Neuron (in vitro differentiated cells): ENCODE data around the gene LAMA5.

Experiments used
- H2AFZ ChIP-seq: one replicate; pipeline ENCODE4 v1.6.1; 2013; ENCODE audit warnings: low read depth, mild to moderate bottlenecking, inconsistent platforms, low read length, moderate library complexity
- H3K27me3 ChIP-seq: one replicate; pipeline ENCODE4 v1.6.1; 2013; ENCODE audit warnings: low read length; ENCODE audit not compliant: insufficient read depth
- H3K36me3 ChIP-seq: one replicate; pipeline ENCODE4 v1.6.1; 2013; ENCODE audit warnings: low read length; ENCODE audit not compliant: insufficient read depth
- H3K4me1 ChIP-seq: one replicate; pipeline ENCODE4 v1.6.1; 2013; ENCODE audit warnings: low read length; ENCODE audit not compliant: insufficient read depth
- H3K4me3 ChIP-seq: 2 replicates; pipeline ENCODE4 v1.5.1; 2013; ENCODE audit warnings: mild to moderate bottlenecking, low read length, moderate library complexity
- H3K9me3 ChIP-seq: one replicate; pipeline ENCODE4 v1.6.1; 2013; ENCODE audit warnings: low read length

LAMA5 gene

DNA sequence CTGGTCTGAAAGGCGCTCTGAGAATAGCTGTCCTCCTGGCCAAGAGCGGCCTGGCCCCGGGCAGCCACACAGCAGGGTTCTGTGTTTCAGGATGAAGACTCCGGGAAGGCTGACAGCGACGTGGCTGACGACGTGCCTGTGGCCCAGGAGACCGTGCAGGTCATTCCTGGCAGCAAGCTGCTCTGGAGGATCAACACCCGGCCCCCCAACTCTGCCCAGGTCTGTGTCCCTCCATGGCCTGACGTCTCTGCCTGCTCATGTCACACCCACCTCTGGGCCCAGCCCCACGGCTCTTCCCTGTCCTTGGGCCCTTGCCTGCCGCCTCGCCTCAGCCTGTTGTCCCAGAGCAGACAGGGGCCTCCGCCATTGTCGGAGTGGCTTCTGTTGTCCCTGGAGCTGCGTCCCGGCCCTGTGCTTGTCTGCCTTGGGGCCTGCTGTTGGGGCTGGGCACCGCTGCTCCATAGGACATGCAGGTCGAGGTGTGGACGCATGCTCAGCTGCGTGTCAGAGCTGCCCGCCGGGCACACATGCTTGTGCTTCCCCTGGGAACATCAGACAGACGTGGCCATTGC lies 80.5 kb downstream of the LAMA5 start:
- Histone ChIP-seq H3K27me3 (no peaks in the 10 kb centered on the region), H3K36me3 (peaks cover 64% of the 10 kb centered on the region)

DNA sequence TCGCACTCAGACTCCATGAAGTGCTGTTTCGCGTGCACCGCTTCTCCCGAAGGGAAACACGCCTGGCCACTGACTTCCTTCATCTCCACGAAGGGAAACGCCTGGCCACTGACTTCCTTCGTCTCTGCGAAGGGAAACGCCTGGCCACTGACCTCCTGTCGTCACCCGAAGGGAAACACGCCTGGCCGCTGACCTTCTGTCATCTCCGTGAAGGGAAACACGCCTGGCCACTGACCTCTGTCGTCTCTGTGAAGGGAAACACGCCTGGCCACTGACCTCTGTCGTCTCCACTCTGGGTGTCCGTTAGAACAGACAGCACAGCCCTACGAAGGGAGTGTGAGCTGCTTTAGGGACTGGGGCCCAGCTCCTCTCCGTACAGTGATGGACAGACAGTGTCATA lies 81.4 kb downstream of the LAMA5 start:
- Histone ChIP-seq H3K4me1 (no peaks in the 10 kb centered on the region), H2AFZ (no peak overlapping the region), H3K4me3 (no peak overlapping the region), H3K9me3 (no peaks in the 10 kb centered on the region), H3K27me3 (no peaks in the 10 kb centered on the region), H3K36me3 (peaks cover 65% of the 10 kb centered on the region)

More for the DNA sequence above, 80.5 kb downstream of the LAMA5 start:
- no peaks in the 10 kb centered on the region for H3K9me3 ChIP-seq
- no peaks in the 10 kb centered on the region for H3K4me1 ChIP-seq
- H3K4me3 ChIP-seq: no peak overlapping the region
- H2AFZ ChIP-seq: no peak overlapping the region

DNA sequence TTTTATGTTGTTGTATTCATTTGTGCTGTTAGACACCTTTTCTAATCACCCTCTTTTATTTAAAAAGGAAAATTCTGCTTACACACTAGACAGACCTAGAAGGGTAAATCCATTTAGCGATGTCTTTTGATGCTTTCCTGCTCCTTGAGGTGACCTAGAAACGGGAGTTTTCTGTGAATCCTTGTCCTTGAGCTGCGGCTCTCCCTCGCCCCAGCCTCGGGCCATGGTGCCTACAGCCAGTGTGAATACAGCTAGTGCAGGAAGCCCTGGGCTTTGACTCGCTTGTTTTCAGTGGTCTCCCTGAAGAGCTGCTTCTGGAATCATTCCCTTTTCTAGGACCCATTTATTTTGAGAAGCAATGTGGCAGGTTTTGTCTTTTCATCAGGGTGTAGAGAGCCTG lies 82.0 kb downstream of the LAMA5 start:
- H3K4me3 ChIP-seq: no peak overlapping the region
- no peaks in the 10 kb centered on the region for H3K4me1 ChIP-seq
- no peak overlapping the region for H2AFZ ChIP-seq
- H3K27me3 ChIP-seq: no peaks in the 10 kb centered on the region
- peaks cover 71% of the 10 kb centered on the region for H3K36me3 ChIP-seq
- no peaks in the 10 kb centered on the region for H3K9me3 ChIP-seq

DNA sequence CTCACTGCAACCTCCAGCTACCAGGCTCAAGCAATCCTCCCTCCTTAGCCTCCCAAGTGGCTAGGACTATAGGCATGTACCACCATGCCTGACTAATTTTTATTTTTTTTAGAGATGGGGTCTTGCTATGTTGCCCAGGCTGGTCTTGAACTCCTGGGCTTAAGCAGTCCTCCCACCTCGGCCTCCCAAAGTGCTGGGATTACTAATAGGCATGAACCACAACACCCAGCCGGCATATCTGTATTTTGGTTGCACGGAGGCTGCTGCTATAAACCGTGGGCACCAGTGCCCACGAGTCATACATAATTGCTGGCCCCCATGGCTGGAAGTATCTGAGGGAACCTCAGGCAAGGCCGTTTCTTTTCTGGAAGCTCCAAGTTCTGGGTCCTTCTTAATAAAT lies 82.7 kb downstream of the LAMA5 start:
- no peaks in the 10 kb centered on the region for H3K27me3 ChIP-seq
- no peak overlapping the region for H3K4me3 ChIP-seq
- H3K36me3 ChIP-seq: peaks cover 72% of the 10 kb centered on the region
- no peaks in the 10 kb centered on the region for H3K4me1 ChIP-seq
- no peak overlapping the region for H2AFZ ChIP-seq
- H3K9me3 ChIP-seq: no peaks in the 10 kb centered on the region

DNA sequence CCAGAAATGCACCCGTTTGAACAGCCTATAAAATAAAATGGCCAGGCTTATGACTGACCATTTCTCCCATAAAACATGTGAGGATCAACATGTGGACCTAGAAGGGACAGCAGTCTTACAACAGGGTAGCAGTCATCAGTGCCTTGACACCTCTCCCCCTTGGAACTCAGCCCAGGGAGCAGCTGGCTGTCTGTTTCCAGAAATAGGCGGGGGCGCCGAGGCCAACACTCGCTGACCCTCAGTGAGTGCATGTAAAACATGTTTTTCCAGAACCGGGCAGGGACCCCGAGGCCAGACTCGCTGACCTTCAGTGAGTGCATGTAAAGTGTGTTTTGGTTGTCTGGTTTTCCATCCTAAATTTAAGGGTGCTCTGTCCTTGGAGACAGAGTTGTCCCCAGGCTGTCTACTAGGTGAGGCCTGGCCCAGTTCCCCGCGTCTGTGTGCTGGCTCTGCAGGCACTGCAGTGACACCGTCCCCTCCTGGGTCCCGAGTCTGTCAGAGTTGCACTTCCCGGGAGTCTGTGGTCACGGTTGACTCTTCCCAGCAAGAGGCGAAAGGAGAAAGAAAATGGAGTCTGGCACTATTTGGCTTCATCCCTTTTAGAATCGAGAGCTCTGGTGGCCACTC lies 84.1 kb downstream of the LAMA5 start:
- H3K4me3 ChIP-seq: no peak overlapping the region
- no peaks in the 10 kb centered on the region for H3K4me1 ChIP-seq
- no peaks in the 10 kb centered on the region for H3K9me3 ChIP-seq
- H3K36me3 ChIP-seq: peaks cover 73% of the 10 kb centered on the region
- no peak overlapping the region for H2AFZ ChIP-seq
- no peaks in the 10 kb centered on the region for H3K27me3 ChIP-seq

DNA sequence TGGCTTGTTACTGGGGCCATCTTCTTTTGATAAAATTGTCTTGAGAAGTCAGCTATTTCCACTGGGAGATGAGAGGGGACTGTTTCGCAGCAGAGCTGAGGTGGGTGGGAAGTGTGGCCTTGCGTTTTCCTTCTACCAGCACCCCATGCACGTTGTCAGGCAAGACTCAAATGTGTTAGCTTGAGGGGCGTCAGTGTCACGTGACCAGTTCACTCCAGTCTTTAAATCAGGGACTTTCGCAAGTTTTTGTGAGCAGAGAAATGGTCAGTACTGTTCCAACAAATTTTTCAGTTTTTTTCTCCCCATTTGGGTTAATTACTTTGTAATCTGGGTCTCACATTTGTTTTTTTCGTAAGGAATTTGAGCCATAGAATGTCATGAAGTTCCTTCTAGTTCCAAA lies 85.0 kb downstream of the LAMA5 start:
- Histone ChIP-seq H3K4me3 (no peak overlapping the region), H2AFZ (no peak overlapping the region), H3K9me3 (no peaks in the 10 kb centered on the region), H3K27me3 (no peaks in the 10 kb centered on the region), H3K4me1 (no peaks in the 10 kb centered on the region), H3K36me3 (peaks cover 72% of the 10 kb centered on the region)

DNA sequence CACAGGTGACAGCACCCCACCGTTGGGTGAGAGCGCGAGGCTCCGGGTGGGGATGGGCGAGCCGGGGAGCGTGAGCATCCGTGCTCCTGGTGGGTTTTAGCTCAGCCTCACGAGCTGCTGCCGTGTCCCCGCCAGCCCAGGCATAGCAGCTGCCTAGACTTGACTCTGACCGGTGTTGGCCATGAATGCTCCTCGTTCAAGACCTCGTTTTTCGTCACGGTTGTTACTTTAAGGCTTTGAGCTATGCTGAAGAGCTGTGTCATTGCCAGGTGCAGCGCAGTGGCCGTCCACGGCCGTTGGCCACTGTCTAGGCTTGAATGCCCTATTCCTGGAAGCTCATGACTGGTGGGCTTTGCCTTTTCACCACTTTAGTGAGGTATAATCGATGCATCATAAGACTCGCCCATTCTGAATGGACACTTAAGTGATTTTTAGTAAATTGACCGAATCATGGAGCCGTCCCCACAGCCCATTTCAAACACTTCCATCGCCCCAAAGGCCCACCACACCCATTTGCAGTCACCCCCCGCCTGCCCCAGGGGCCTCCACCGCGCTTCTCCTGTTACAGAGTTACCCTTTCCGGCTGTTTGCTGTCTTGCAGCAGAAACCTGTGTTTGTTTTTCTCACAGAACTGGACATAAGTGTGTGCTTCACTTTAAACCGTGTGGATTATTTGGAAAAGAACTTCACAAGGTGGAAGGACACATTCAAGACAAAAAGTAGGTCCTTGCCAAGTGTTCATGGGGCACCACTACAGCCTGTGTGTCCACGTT lies 85.8 kb downstream of the LAMA5 start:
- Histone ChIP-seq H3K27me3 (no peaks in the 10 kb centered on the region), H3K4me3 (no peak overlapping the region), H2AFZ (no peak overlapping the region), H3K36me3 (peaks cover 66% of the 10 kb centered on the region), H3K4me1 (no peaks in the 10 kb centered on the region), H3K9me3 (no peaks in the 10 kb centered on the region)

DNA sequence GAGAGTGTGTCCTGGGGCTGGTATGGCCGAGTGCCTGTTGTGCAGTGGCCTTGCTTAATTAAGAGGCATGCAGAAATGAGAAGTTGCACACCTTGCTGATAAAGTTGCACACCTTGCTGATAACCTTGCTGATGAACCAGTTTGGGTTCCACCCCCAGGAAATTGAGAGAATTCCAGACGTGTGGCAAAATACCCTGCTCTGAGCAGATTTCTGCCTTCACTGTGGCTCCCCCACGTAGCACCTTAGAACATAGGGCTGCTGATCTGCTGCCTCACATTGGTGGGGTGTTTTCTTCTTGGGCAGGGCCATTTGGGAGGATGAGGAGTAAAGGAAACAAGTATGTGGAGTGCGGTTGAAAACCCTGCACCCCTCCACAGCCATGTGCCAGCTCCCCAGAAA lies 86.8 kb downstream of the LAMA5 start:
- Histone ChIP-seq H3K36me3 (peaks cover 59% of the 10 kb centered on the region), H3K27me3 (no peaks in the 10 kb centered on the region), H3K9me3 (no peaks in the 10 kb centered on the region), H3K4me3 (no peak overlapping the region), H2AFZ (no peak overlapping the region), H3K4me1 (no peaks in the 10 kb centered on the region)

DNA sequence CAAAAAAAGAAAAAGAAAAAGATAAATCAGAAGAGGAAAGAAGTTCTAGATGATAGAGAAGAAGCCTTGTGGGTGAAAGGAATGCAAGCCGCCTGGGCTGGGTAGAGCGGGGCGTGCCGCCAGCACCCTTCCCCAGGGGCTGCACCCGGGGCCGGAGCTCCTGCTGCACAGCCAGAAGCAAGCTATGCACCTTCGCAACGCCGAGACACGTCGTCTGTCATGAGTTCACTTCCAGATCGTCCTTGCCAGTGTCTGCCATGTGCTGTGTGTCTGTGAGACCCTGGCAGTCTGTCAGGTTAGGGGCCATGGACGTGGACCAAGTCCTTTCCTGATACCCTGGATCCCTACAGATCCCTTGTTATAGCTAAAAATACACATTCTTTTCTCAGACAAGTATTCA lies 89.9 kb downstream of the LAMA5 start:
- H2AFZ ChIP-seq: no peak overlapping the region
- H3K9me3 ChIP-seq: no peaks in the 10 kb centered on the region
- H3K27me3 ChIP-seq: no peaks in the 10 kb centered on the region
- H3K4me1 ChIP-seq: no peaks in the 10 kb centered on the region
- H3K4me3 ChIP-seq: no peak overlapping the region
- peaks cover 60% of the 10 kb centered on the region for H3K36me3 ChIP-seq

DNA sequence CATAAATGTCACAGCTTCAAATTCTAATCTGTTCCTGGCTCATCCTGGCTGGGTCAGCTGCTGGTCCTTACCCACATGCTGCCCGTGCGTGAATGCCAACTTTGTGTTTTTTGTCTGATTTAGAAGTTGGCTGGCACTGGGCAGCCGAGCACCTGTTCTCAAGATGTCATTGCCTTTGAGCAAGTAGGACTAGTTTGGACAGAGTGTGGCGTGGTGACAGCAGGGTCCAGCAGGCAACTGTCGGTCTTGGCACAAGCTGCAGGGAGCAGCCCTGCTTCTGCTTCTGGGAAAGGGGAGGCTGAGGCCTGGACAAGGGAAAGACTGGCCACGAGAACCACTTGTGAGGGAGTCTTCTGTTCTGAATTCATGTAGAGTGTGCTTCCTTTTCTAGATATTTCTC lies 90.7 kb downstream of the LAMA5 start:
- no peak overlapping the region for H2AFZ ChIP-seq
- no peaks in the 10 kb centered on the region for H3K27me3 ChIP-seq
- H3K36me3 ChIP-seq: peaks cover 57% of the 10 kb centered on the region
- H3K9me3 ChIP-seq: no peaks in the 10 kb centered on the region
- H3K4me1 ChIP-seq: no peaks in the 10 kb centered on the region
- no peak overlapping the region for H3K4me3 ChIP-seq

DNA sequence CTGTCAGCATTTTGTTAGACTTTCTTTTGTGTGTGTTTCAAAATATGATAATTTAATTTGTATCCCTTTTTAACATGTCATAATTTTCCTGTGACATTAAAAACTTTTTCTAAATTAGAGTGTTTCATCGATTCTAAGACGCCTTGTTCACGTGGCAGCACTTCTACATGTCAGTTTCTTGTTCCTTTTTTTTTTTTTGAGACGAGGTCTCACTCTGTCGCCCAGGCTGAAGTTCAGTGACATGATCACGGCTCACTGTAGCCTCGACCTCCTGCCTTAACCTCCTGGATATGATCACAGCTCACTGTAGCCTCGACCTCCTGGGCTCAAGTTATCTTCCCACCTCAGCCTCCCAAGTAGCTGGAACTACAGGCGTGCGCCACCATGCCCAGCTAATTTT lies 91.9 kb downstream of the LAMA5 start:
- H3K36me3 ChIP-seq: peaks cover 44% of the 10 kb centered on the region
- no peaks in the 10 kb centered on the region for H3K9me3 ChIP-seq
- H2AFZ ChIP-seq: no peak overlapping the region

DNA sequence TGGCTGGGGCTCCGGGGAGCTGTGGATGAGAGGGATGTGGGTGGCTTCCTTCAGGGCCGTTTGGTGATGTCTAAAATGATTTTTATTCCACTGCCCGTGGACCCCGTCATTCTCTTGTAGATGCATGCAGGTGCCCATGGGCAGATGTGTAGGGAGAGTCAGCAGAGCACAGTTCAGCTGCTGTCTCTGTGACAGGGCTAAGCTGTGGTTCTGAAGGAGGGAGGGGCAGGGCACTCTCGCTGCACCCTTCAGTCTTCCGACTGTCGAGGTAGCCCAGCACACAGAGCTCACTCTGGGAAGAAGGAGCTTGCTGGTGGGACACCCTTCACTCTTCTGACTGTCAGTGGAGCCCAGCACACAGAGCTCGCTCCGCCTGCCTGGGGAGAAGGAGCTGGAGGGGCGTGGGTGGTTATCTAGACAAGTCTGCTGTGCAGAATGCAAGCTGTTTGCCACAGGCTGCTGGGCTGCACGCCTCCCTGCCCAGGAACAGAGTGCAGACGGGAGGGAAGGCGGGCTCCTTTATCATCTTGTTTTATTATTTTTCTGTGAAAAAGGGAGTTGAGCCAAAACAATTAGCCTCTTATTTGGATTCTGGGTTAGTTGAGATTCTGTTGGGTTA lies 92.7 kb downstream of the LAMA5 start:
- peaks cover 37% of the 10 kb centered on the region for H3K36me3 ChIP-seq
- no peak overlapping the region for H2AFZ ChIP-seq
- H3K9me3 ChIP-seq: no peaks in the 10 kb centered on the region

More for the DNA sequence above, 91.9 kb downstream of the LAMA5 start:
- Histone ChIP-seq H3K27me3 (no peaks in the 10 kb centered on the region), H3K4me1 (no peaks in the 10 kb centered on the region), H3K4me3 (no peak overlapping the region)

DNA sequence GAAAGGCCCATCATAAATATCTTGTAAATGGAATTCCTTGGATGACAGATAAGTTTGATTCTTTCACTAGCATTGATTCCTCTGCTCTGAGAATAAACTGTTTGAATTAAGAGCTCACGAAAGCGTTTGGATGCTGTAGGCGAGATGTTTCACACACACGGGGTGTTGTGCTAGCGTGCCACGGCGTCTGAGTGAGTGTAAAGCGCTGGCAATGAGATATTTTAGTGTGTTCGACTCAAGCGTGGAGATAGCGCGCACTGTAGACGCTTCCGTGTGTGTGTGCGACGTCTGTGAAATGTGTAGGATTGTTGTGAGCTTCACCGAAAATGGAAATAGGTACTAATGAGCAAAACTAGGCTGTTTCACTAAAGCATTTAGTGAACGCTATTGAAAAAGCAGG lies 93.7 kb downstream of the LAMA5 start:
- Histone ChIP-seq H3K27me3 (no peaks in the 10 kb centered on the region), H3K4me3 (no peak overlapping the region), H3K4me1 (no peaks in the 10 kb centered on the region), H3K9me3 (no peaks in the 10 kb centered on the region), H2AFZ (no peak overlapping the region), H3K36me3 (peaks cover 27% of the 10 kb centered on the region)

More for the DNA sequence above, 92.7 kb downstream of the LAMA5 start:
- Histone ChIP-seq H3K4me1 (no peaks in the 10 kb centered on the region), H3K4me3 (no peak overlapping the region), H3K27me3 (no peaks in the 10 kb centered on the region)
